ENCODE measurements around the gene LCK.
A peak's percentile ranks its signal among the peaks of the same experiment; 100 is the strongest.
"Not testable (repeated sequence)": the region's sequence is repeated elsewhere in the genome, so short reads cannot be mapped to it uniquely, and the experiment has no call there.

The LCK gene

GRCh38 chr1:32242341-32242851 lies 8.7 kb upstream of the LCK start:
- peaks cover 6% of the 10 kb centered on the region for H3K4me1 ChIP-seq (ENCODE audit: control insufficient read depth, insufficient read depth, low read length)
- no peaks in the 10 kb centered on the region for H3K9me3 ChIP-seq (ENCODE audit: control insufficient read depth, low read length)
- H3K4me3 ChIP-seq (ENCODE audit: low read length): no peak overlapping the region
- no peaks in the 10 kb centered on the region for H3K27me3 ChIP-seq (ENCODE audit: control insufficient read depth, insufficient read depth, low read length)
- H3K9ac ChIP-seq (ENCODE audit: low read length): no peak overlapping the region
- no peaks in the 10 kb centered on the region for H3K36me3 ChIP-seq (ENCODE audit: control insufficient read depth, insufficient read depth, low read length)

DNA sequence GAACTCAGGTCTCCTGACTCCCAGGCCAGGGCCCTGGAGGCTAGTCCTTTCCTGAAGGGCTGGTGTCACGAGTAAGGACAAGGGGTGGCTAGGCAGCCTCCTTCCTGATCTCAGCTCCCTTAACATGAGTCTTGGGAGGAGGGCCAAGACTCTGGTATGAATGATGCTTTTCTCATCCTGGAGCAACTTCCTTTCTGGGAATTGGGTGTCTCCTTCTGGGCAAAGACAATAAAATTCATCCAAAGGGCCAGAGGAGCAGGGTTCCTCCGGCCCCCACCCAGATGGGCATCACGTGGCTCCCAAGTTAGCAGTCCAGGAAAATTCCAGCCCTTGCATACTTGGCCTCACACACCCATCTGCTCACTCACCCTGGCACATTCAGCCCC lies 4.2 kb upstream of the LCK start, which contains the start of gene FAM167B:
Gene FAM167B (plus strand): TSS at position 335 of the 386 bp plus-strand sequence. CDS start 200 bp downstream, outside the sequence.
- H3K4me3 ChIP-seq (ENCODE audit: low read length): no peak within 1 kb of the TSS
- no peaks in the 10 kb centered on the region for H3K9me3 ChIP-seq (ENCODE audit: control insufficient read depth, low read length)
- no peaks in the 10 kb centered on the region for H3K36me3 ChIP-seq (ENCODE audit: control insufficient read depth, insufficient read depth, low read length)
- peaks cover 13% of the 10 kb centered on the region for H3K4me1 ChIP-seq (ENCODE audit: control insufficient read depth, insufficient read depth, low read length)
- peak within 1 kb of the TSS; percentile 2 for H3K9ac ChIP-seq (ENCODE audit: low read length)
- no peaks in the 10 kb centered on the region for H3K27me3 ChIP-seq (ENCODE audit: control insufficient read depth, insufficient read depth, low read length)

DNA sequence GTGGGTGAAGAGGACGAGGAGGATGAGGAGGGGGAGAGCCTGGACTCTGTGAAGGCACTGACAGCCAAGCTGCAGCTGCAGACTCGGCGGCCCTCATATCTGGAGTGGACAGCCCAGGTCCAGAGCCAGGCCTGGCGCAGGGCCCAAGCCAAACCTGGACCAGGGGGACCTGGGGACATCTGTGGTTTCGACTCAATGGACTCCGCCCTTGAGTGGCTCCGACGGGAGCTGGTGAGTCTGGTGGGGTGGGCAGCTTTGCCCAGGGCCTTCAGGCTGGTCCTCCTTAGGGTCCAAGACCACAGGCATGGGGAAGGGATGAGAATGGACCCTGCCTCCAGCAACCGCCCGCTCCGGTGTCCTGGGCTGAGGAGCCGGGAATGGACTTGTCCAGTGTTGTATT lies 3.6 kb upstream of the LCK start:
- H3K4me3 ChIP-seq (ENCODE audit: low read length): no peak overlapping the region
- no peaks in the 10 kb centered on the region for H3K9me3 ChIP-seq (ENCODE audit: control insufficient read depth, low read length)
- no peaks in the 10 kb centered on the region for H3K36me3 ChIP-seq (ENCODE audit: control insufficient read depth, insufficient read depth, low read length)
- peaks cover 12% of the 10 kb centered on the region for H3K4me1 ChIP-seq (ENCODE audit: control insufficient read depth, insufficient read depth, low read length)
- no peak overlapping the region for H3K9ac ChIP-seq (ENCODE audit: low read length)
- no peaks in the 10 kb centered on the region for H3K27me3 ChIP-seq (ENCODE audit: control insufficient read depth, insufficient read depth, low read length)

DNA sequence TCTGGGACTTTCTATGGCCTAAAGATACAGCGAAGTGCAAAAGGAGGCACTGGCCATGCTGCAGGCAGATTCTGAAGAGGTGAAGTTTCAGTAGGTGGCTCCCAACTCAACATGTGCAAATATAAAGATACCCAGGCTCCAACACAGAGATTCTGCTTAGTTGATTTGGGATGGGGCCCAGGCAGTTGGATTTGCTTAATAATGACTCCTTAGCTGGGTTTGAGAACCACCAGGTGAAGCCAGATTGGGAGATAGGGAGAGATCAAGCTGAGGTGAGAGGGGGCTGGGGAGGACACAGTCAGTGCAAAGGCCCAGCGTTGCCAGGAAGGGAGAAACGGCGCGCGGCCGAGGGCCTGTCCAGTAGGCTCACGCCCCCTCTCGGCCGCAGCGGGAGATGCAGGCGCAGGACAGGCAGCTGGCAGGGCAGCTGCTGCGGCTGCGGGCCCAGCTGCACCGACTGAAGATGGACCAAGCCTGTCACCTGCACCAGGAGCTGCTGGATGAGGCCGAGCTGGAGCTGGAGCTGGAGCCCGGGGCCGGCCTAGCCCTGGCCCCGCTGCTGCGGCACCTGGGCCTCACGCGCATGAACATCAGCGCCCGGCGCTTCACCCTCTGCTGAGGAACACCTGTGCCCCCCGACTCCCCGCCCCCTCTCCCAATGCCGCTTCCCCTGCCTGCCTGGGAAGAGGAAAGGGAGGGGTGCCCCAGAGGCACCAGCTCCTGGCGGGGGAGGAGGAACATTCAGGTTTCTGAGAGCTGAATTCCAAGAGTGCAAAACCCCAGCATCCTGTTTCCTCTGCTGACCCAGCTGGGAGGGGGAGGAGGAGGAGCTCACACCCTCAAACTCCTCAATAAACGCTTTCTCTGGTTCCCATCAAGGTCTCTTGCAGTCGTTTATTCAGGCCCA lies 2.8 kb upstream of the LCK start:
- H3K9ac ChIP-seq (ENCODE audit: low read length): peak overlapping the region; percentile 2
- peaks cover 12% of the 10 kb centered on the region for H3K4me1 ChIP-seq (ENCODE audit: control insufficient read depth, insufficient read depth, low read length)
- no peaks in the 10 kb centered on the region for H3K9me3 ChIP-seq (ENCODE audit: control insufficient read depth, low read length)
- no peaks in the 10 kb centered on the region for H3K36me3 ChIP-seq (ENCODE audit: control insufficient read depth, insufficient read depth, low read length)
- no peak overlapping the region for H3K4me3 ChIP-seq (ENCODE audit: low read length)
- no peaks in the 10 kb centered on the region for H3K27me3 ChIP-seq (ENCODE audit: control insufficient read depth, insufficient read depth, low read length)

DNA sequence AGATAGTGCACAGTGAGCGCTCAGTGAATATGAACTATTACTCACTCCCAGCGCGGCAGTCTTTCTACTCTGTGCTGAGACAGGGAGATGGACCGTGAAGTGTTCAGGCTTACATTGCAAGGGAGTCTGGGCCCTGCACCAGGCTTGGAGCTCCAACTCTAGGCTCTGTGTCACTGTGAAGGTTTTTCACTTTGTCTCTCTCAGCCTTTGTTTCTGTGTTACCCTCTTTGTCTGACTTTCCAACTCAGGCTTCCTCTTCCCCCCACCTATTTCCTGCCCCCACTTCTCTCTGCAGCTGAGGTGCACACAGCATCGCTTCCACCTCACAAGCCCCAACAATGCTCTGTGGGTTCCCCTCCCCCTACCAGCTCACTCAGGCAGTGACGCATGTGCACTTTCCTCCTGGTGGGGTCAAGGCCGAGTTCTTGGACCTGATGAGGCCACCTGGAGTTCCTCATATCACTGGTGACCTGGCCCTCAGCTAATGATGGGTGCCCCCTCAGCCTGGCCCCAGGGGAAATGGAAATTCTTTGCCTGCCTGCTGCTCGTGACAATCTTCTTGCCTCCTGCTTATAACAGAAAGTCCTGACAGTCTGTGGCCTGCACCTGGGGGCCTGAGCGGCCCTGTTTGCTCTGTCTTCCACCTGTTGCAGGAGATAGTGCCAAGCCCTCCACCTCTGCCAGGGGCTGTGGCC lies 1.1 kb upstream of the LCK start:
- Histone ChIP-seq H3K9ac (ENCODE audit: low read length) (no peak overlapping the region), H3K36me3 (ENCODE audit: control insufficient read depth, insufficient read depth, low read length) (no peaks in the 10 kb centered on the region), H3K27me3 (ENCODE audit: control insufficient read depth, insufficient read depth, low read length) (no peaks in the 10 kb centered on the region), H3K4me1 (ENCODE audit: control insufficient read depth, insufficient read depth, low read length) (peaks cover 12% of the 10 kb centered on the region), H3K9me3 (ENCODE audit: control insufficient read depth, low read length) (no peaks in the 10 kb centered on the region), H3K4me3 (ENCODE audit: low read length) (no peak overlapping the region)

GRCh38 chr1:32255072-32256071 lies 4.3 kb downstream of the LCK start:
- Histone ChIP-seq H3K4me1 (ENCODE audit: control insufficient read depth, insufficient read depth, low read length) (no peaks in the 10 kb centered on the region), H3K9me3 (ENCODE audit: control insufficient read depth, low read length) (no peaks in the 10 kb centered on the region), H3K27me3 (ENCODE audit: control insufficient read depth, insufficient read depth, low read length) (no peaks in the 10 kb centered on the region), H3K36me3 (ENCODE audit: control insufficient read depth, insufficient read depth, low read length) (no peaks in the 10 kb centered on the region), H3K4me3 (ENCODE audit: low read length) (no peak overlapping the region), H3K9ac (ENCODE audit: low read length) (no peak overlapping the region)

DNA sequence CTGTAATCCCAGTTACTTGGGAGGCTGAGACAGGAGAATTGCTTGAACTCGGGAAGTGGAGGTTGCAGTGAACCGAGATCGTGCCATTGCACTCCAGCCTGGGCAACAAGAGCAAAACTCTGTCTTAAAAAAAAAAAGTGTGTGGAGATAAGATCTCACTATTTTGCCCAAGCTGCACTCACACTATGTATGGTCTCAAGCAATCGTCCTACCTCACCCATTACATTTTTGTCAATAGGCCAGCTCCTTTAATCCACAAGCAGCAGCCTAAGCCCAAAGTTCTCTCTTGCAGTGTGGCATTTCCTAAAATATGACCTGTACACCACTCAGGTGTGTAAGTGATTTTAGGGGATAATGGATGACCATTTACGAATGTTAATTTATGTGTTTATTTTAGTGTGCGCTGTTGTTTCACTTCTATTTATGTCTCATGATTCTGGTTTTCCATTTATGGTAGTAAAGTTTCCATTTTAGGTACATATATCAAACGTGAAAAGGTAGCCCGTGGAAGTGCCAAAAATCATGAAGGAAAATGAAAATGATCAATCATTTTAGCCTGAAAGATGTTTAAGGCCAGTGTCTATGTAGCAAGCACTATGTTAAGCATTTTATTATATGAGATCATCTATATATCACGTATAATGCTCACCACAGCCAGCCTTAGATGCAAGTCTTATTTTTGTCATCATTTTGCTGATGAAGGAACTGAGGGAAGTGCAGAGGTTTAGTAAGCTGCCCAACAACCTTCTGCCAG lies 5.6 kb downstream of the LCK start:
- no peak overlapping the region for H3K4me3 ChIP-seq (ENCODE audit: low read length)
- H3K9ac ChIP-seq (ENCODE audit: low read length): no peak overlapping the region
- H3K9me3 ChIP-seq (ENCODE audit: control insufficient read depth, low read length): no peaks in the 10 kb centered on the region
- no peaks in the 10 kb centered on the region for H3K27me3 ChIP-seq (ENCODE audit: control insufficient read depth, insufficient read depth, low read length)
- no peaks in the 10 kb centered on the region for H3K36me3 ChIP-seq (ENCODE audit: control insufficient read depth, insufficient read depth, low read length)
- H3K4me1 ChIP-seq (ENCODE audit: control insufficient read depth, insufficient read depth, low read length): no peaks in the 10 kb centered on the region

GRCh38 chr1:32257227-32257508 lies 6.1 kb downstream of the LCK start:
- H3K27me3 ChIP-seq (ENCODE audit: control insufficient read depth, insufficient read depth, low read length): no peaks in the 10 kb centered on the region
- no peak overlapping the region for H3K9ac ChIP-seq (ENCODE audit: low read length)
- no peaks in the 10 kb centered on the region for H3K9me3 ChIP-seq (ENCODE audit: control insufficient read depth, low read length)
- no peak overlapping the region for H3K4me3 ChIP-seq (ENCODE audit: low read length)
- H3K36me3 ChIP-seq (ENCODE audit: control insufficient read depth, insufficient read depth, low read length): no peaks in the 10 kb centered on the region
- no peaks in the 10 kb centered on the region for H3K4me1 ChIP-seq (ENCODE audit: control insufficient read depth, insufficient read depth, low read length)

GRCh38 chr1:32263236-32263593 lies 12.2 kb downstream of the LCK start:
- H3K4me3 ChIP-seq (ENCODE audit: low read length); H3K4me1 ChIP-seq (ENCODE audit: control insufficient read depth, insufficient read depth, low read length); H3K36me3 ChIP-seq (ENCODE audit: control insufficient read depth, insufficient read depth, low read length); H3K27me3 ChIP-seq (ENCODE audit: control insufficient read depth, insufficient read depth, low read length); H3K9me3 ChIP-seq (ENCODE audit: control insufficient read depth, low read length); H3K9ac ChIP-seq (ENCODE audit: low read length): not testable (repeated sequence)

- Histone ChIP-seq H3K4me3 (ENCODE audit: low read length) (no peak overlapping the region), H3K4me1 (ENCODE audit: control insufficient read depth, insufficient read depth, low read length) (peaks cover 4% of the 10 kb centered on the region), H3K36me3 (ENCODE audit: control insufficient read depth, insufficient read depth, low read length) (no peaks in the 10 kb centered on the region)
Measured at GRCh38 chr1:32263744-32264143, 12.7 kb downstream of the LCK start.

GRCh38 chr1:32265846-32266245 lies 14.8 kb downstream of the LCK start:
- no peaks in the 10 kb centered on the region for H3K9me3 ChIP-seq (ENCODE audit: control insufficient read depth, low read length)
- H3K9ac ChIP-seq (ENCODE audit: low read length): no peak overlapping the region
- no peaks in the 10 kb centered on the region for H3K36me3 ChIP-seq (ENCODE audit: control insufficient read depth, insufficient read depth, low read length)
- H3K4me1 ChIP-seq (ENCODE audit: control insufficient read depth, insufficient read depth, low read length): peaks cover 4% of the 10 kb centered on the region
- no peak overlapping the region for H3K4me3 ChIP-seq (ENCODE audit: low read length)
- no peaks in the 10 kb centered on the region for H3K27me3 ChIP-seq (ENCODE audit: control insufficient read depth, insufficient read depth, low read length)

More at GRCh38 chr1:32263744-32264143, 12.7 kb downstream of the LCK start:
- Histone ChIP-seq H3K9ac (ENCODE audit: low read length) (no peak overlapping the region), H3K9me3 (ENCODE audit: control insufficient read depth, low read length) (no peaks in the 10 kb centered on the region), H3K27me3 (ENCODE audit: control insufficient read depth, insufficient read depth, low read length) (no peaks in the 10 kb centered on the region)

Measured in mucosa of stomach (tissue), 1 donor.